HG02798 (cell line): ENCODE results near the gene DNAAF3.
"Not testable (repeated sequence)": the region's sequence is repeated elsewhere in the genome, so short reads cannot be mapped to it uniquely, and the experiment has no call there.

ENCODE experiments used
- ATAC-seq: cut with Tn5 transposase; IDR thresholded peaks from one replicate; pipeline ENCODE4 v1.9.1; 2021; ENCODE audit warnings: mild to moderate bottlenecking; ENCODE audit not compliant: unreplicated experiment, poor library complexity

DNAAF3 gene

DNA sequence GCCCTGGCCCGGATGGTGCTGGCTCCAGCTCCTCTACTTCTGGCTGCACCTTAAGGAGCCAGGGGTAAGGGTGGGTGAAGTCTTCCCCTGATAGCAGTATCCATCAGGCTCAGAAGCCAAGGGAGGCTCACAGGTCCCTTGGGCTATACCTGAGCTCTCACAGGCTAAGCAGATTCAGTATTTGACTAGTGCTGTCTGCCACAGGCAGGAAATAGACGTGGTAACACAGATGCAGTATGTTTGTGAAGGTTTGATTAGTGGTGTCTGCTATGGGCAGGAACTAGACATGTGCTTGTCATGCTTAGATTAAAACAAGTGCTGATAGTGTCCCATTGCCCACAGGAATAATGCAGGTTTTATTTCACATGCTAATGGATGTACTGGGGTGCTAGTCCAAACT is 9.7 kb upstream of the DNAAF3 start:
- no peak for ATAC-seq

DNA sequence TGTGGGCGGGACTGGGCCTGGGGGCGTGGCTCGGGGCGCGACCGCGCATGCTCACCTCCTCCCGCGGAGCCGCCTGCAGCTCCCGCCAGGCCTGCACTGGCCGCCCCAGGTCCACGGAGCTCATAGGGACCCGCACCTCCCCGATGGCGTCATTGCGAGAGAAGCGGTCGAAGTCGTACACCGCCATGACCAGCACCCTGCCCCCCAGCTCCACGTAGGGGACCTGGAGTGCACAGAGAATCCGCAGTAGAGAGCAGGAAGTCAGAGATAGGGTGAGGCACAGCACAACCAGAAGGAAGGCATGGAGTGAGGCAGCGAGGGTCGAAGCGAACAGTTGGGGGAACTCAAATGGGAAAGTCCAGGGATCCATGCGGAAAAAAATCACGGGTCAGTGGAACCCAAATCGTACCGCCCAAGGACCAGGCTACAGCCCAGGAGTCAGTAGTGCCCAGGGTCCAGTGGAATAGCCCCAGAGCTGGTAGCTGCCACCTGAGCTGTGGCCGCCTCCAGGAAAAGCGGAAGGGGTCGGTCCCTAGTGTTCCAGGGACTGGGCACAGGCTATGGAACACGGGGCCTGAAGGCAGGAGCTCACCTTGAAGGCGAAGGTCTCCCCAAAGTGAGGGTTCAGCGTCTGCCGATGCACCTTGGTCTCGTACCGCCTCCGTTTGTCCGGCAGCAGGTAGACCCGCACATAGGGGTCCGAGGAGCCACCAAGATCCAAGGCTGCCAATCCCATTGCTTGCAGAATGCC is 8.9 kb upstream of the DNAAF3 start:
- ATAC-seq: no peak

- no peak for ATAC-seq
Observed at GRCh38 chr19:55174425-55175116, 8.2 kb upstream of the DNAAF3 start.

GRCh38 chr19:55173714-55174409 is 7.4 kb upstream of the DNAAF3 start:
- ATAC-seq: no peak

GRCh38 chr19:55173186-55173713 is 6.8 kb upstream of the DNAAF3 start:
- ATAC-seq: no peak

- ATAC-seq: no peak
Observed at GRCh38 chr19:55172741-55173140, 6.3 kb upstream of the DNAAF3 start.

DNA sequence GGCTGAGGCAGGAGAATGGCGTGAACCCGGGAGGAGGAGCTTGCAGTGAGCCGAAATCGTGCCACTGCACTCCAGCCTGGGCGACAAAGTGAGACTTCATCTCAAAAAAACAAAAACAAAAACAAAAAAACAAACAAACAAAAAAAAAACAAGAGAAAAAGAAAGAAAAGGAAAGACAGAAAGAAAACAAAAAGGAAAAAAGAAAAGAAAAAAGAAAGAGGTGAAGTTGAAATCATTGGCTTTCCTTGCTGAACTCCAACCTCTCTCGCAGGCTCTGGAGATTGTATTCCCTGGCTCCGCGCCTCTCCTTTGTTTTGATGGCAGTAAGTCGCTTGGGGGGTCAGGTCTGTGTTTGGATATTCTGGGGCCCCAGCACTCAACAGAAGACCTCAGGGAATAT is 5.9 kb upstream of the DNAAF3 start:
- not testable (repeated sequence) for ATAC-seq

DNA sequence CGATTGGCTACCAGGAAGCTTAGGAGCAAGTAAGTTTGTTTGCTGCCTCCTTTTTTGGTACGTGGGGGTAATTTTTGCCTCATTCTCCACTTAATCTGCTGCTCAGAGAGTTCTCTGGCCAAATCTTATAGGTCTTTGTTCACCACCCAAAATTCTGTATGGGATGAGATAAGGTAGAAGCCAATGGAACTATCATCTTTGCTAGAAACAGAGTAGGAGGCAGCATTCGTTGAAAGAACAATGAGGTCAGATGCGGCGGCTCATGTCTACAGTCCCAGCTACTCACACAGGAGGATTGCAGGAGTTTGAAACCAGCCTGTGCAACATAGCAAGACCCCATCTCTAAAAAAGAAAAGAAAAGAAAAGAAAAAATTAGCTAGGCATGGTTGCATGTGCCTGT is 5.0 kb upstream of the DNAAF3 start:
- ATAC-seq: no peak

DNA sequence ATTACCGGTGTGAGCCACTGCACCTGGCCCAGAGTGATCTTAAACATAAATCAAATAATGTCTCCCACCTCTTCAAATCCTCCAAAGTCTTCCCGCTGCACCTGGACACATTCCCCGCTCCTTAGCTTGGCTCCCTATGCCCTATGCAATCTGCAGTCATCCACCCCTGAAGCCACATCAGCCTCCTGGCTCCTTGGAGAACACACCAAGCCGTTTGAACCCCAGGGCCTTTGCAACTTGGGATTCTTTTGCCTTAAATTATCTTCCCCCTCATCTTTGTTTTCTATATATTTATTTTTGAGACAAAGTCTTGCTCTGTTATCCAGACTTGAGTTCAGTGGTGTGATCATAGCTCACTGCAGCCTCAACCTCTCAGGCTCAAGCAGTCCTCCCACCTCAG is 2.7 kb upstream of the DNAAF3 start:
- ATAC-seq: no peak

DNA sequence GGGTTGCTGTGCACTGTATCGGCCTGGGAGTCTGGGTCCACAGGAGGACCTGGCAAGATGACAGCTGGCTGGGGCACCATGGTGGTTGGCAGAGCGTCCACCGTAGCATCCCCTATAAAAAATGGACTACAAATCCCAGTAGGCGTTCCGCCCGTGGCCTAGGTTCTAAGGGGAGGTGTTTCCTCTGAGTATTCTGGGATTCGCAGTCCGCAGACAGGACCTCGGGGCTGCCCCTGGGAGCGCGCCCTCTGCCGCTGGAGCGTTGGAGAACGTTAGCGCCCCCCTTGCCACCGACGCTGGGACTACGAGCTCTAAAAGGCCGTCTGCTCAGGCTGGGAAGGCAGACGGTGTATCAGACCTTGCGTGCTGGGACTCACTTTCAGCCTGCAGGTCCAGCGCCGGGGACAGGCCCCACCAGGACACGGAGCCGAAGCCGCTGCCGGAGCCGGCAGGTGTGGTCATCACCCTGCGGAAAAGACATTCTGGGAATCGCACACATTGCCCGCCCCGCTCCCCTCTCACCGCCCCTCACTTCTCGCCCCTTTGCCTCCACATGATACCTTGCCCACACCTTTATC is 372 bp downstream of the DNAAF3 start:
- peak; percentile 9 for ATAC-seq

- no peak for ATAC-seq
Observed at GRCh38 chr19:55161571-55162322, 4.7 kb downstream of the DNAAF3 start.

DNA sequence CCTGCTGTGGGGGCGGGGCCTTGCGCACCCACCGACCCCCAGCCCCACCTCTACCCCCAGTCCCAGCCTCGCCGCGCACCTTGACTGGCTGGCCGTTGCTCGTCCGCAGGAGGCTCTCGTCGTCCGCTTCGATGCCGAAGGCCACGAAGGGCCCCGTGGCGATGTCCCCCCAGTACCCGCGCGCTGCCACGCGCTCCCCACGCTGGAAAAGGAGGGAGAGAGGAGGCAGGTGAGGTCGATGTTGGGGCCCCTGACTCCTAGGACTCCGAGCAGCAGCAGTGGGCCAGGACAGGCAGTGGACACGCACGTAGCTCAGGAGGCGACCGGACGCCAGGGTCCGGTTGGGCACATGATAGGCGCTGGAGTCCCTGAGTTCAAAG is 5.4 kb downstream of the DNAAF3 start:
- no peak for ATAC-seq

- ATAC-seq: peak; percentile 71
Observed at GRCh38 chr19:55160128-55160985, 6.1 kb downstream of the DNAAF3 start.

DNA sequence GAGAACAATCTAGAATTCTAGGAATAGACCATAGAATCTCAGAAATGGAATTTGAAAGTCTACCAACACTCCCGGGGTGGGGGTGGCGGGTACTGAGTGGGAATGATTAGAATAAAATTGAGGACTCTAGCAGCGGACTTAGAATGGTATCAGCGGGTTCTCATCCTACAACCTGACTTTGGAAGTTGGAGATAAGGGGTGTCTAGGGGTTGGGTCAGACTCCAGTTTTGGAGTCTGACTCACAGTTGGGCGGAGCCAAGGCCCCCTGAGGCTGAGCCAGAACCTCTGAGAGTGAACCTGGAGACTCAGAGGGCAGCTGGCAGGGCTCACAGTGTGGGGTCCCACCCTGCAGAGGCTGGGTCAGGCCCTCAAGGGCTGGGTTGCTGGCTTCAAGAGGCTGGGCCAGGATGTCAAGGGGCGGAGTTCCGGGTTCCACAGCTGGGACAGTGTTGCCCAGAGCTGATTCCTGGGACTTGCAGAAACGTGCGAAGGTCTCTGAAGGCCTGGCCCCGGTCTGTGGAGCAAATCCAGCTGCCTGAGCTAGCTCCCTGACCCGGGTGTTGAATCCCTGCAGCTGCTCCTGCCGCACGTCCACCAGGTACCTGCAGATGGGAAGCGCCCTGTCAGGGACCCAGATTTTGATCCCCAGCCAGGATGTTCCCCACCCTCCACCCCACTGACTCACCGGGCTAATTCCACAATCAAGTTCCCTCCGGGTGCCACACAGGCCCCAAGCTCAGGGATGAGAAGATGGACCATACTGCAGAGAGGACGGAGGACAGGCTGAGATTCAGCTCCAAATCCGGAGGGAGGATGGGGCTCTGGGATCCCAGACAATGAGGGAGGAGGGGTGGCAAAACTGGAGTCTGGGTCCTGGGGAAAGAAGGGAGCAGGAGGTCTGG is 7.3 kb downstream of the DNAAF3 start:
- ATAC-seq: no peak

- no peak for ATAC-seq
Observed at GRCh38 chr19:55158423-55158822, 8.0 kb downstream of the DNAAF3 start.

GRCh38 chr19:55157064-55157908 is 9.1 kb downstream of the DNAAF3 start, which contains the start of gene TNNI3:
Gene TNNI3, minus strand, starts transcription at chr19:55157732. Its CDS starts 143 bp downstream, at chr19:55157589.
- no peak for ATAC-seq
